ENCODE data around the gene CYP39A1.

GRCh38 chr6:46509981-46510510 lies 142.6 kb downstream of the CYP39A1 start:
- TF ChIP-seq CTCF (IDR thresholded peaks at IDR 0.05) (no peak), POLR2A (IDR thresholded peaks at IDR 0.05) (no peak)
